IPS-18c (cell line): Measurements from ENCODE around the gene ARMH1.
"Not testable (repeated sequence)": the region's sequence is repeated elsewhere in the genome, so short reads cannot be mapped to it uniquely, and the experiment has no call there.

Source experiments
- H3K4me3 ChIP-seq: 2 replicates; pipeline ENCODE4 v1.7.0; 2013; ENCODE audit warnings: low read depth, mild to moderate bottlenecking, low read length, moderate library complexity; ENCODE audit not compliant: insufficient read depth
- H3K9me3 ChIP-seq: one replicate; pipeline ENCODE4 v1.6.1; 2013; ENCODE audit warnings: mild to moderate bottlenecking, low read length, moderate library complexity; ENCODE audit not compliant: control insufficient read depth, insufficient read depth

ARMH1 gene

DNA sequence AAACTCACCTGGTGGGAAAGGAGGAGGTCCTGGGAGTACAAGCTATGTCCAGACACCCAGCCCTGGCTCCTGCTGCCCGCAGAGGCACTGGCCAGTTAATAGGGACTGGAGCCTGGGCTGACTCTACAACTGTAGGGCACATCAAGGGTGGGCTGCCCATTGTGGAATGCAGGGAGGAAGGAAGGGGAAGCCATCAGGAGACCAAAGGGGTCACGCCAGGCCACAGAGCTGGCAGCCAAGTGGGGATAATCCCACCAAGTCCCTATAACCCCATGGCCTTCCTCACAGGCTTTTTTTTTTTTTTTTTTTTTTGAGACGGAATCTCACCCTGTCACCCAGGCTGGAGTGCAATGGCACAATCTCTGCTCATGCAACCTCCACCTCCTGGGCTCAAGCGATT lies 14.9 kb upstream of the ARMH1 start:
- H3K9me3 ChIP-seq: no peaks in the 10 kb centered on the region
- no peak overlapping the region for H3K4me3 ChIP-seq

DNA sequence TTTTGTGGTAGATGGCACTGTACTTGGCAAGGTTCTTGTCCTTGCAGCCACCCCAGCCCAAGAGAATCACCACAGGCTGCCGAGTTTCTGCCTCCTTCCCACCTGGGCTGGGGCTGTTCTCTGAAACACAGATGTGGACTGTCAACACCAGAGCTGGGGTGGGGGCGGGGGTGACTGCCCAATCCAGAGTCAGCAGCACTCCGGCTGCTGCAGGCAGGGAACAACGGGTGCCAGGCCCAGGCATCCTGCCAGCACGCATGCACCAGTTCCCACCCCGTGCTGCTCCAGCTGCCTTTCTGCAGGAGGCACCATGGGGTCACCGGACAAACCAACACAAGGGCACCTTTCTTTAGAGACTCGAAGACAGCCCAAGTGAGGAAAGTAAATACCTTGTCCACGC lies 14.3 kb upstream of the ARMH1 start:
- Histone ChIP-seq H3K9me3 (no peaks in the 10 kb centered on the region), H3K4me3 (no peak overlapping the region)

GRCh38 chr1:44661781-44662682 lies 12.5 kb upstream of the ARMH1 start:
- no peak overlapping the region for H3K4me3 ChIP-seq
- no peaks in the 10 kb centered on the region for H3K9me3 ChIP-seq

DNA sequence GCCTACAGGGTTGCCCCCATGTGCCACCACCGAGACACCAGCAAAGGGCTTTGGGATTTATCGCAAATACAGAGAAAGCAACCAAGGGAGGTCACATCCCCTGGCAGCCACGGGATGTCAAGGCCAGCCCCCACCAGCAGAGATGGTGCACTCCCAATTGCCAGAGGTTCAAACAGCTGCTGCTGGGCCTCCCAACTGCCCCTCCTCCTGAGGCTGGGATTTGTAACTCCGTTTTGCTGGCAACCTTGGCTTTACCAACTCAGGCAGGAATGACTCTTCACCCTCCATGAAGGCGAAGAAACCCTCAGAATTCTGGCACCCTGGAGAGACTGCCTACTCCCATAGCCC lies 11.9 kb upstream of the ARMH1 start:
- no peaks in the 10 kb centered on the region for H3K9me3 ChIP-seq
- H3K4me3 ChIP-seq: no peak overlapping the region

DNA sequence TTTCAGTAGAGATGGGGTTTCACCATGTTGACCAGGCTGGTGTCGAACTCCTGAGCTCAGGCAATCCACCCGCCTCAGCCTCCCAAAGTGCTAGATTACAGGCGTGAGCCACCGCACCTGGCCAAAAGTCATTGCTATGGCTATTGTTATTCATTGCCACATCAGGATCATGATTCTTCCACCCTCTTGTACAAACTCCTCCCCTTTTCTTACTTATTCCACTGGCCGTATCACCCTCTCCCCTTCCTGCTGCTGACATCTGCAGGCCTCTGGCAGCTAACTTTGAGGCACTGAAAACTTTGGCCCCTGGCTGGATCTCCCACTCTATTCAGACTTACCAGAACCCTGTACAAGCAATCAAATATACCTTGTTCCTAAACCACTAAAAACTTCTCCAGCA lies 11.1 kb upstream of the ARMH1 start:
- H3K4me3 ChIP-seq: no peak overlapping the region

DNA sequence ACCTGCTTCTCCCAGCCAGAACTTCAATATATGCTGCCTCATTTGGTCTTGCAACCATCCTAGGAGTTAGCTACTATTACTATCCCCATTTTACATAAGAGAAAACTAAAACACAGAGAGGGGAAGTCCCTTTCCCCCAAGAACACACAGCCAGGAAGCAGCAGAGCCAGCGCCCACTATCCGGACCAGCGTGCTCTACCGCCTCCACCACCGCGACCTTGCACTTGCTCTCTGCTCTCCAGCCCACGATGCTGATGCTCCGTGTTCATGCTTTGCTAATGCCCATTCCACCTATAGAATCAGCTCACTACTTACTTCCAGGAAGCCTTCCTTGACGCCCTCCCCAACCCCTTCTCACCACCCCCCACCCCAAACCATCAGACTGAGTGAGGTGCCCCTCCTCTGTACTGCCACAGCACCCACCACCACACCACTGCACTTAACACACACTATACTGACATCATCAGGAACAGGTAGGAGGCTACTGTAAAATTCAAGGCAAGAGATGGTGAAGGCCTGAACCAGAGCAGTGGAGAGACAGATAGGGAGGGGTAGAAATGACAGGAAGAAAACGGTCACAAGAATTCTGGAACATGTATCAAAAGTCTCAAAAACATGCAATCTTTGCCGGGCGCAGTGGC lies 9.7 kb upstream of the ARMH1 start:
- H3K4me3 ChIP-seq: no peak overlapping the region
- no peaks in the 10 kb centered on the region for H3K9me3 ChIP-seq

More for the DNA sequence above, 11.1 kb upstream of the ARMH1 start:
- H3K9me3 ChIP-seq: no peaks in the 10 kb centered on the region

GRCh38 chr1:44666719-44667118 lies 7.8 kb upstream of the ARMH1 start:
- H3K4me3 ChIP-seq, H3K9me3 ChIP-seq: not testable (repeated sequence)

DNA sequence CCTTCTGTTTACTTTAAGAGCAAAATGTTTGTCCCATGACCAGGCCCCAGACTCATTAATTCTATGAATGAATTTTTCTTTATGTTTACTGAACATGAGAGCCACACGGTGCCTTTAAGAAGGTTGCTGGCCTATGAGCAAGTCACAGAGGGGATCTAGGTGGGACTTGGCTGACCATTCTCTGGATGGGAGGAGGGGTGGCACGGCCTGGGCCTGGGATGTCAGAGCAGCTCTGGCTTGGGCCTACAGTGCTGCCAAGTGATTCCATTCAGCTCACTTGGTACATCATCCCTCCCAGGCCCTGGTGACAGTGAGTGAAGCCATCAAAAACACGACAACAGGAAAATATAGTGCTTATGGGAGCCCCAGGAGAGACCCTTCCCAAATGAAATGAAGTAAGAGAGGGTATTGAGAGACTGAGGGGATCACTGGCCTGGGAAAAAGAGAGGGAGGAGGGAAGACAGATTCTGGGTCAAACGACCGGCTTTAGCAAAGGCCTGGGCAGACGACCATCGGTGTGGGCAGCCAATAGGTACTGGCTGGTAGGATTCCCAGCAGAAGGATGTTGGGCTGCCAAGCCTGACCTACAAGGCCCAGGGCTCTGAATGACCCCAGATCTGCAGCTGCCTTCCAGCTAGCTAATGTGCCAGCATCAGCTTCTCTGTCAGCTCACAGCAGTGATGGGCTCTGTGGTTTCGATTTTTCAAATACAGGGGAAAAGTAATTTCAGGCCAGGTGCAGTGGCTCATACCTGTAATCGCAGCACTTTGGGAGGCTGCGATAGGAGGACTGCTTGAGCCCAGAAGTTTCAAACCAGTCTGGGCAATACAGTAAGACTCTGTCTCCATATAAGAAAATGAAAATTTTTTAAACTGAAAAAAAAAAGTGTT lies 3.5 kb upstream of the ARMH1 start:
- H3K4me3 ChIP-seq: no peak overlapping the region

DNA sequence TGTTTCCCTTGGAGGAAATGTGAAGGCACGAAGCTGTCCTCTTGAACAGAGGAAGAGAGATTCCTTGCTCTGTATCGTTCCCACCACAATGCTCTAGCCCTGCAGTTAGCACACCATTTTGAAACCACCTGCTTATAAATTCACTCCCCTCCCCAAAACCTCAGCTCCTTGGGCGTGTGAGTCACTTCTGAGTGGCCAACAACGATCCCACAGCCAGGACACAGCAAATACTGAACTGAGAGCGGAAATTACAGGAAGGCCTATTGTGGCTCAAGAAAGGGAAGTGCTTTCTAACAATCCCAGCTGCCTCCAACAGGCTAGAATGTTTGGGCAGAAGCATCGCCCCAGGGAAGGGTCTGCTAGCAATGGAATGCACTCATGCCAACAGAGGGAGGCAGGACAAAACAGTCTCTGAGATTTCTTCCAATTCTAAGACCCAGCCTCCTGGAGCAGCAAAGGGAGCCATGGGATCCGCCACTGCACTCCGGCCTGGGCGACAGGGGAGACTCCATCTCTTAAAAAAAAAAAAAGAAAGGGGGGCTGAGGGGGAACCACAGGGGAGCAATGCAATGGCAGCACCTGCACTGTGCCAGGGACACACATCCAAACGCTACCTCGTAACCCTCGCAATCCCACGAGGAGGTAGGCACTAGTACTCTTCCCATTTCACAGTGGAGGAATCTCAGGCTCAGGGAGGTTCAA lies 2.1 kb upstream of the ARMH1 start:
- Histone ChIP-seq H3K9me3 (no peaks in the 10 kb centered on the region), H3K4me3 (peak overlapping the region; percentile 17; the same call in 1 of the 2 replicates)

More for the DNA sequence above, 3.5 kb upstream of the ARMH1 start:
- H3K9me3 ChIP-seq: no peaks in the 10 kb centered on the region

DNA sequence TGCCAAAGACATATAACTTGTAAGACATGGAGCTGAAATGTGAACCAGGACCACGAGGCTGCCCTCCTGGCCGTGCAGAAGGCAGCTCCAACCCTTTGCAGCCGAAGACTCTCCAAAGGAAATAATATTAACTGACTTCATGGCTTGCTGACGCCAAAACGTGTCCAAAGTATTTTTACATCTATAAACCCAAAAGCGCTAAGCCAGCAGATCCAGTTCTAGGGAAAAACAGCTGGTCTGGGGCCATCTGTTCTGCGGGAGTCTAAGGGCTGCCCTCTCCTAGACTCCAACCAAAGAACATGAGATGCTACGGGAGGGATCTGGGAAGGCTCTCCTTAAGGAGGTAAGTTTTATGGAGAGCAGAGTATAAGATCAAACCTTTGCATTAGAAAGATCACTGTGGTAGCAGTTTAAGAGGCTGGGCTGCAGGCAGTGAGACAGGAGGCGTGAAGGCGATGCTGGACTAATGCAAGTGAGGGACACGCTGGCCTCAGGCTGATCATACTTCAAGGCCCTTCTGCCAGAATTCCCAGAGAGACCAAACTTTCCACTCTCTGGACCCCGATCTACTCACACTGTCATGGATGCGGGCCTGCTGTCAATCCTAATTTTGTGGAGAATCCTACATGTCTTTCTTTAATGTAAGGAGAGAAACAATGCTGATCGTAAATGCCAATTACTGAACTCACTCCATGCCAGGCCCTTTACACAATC lies 1.4 kb upstream of the ARMH1 start:
- peak overlapping the region; percentile 90 for H3K4me3 ChIP-seq
- H3K9me3 ChIP-seq: no peaks in the 10 kb centered on the region

GRCh38 chr1:44673675-44674112 lies 820 bp upstream of the ARMH1 start:
- H3K9me3 ChIP-seq: no peaks in the 10 kb centered on the region
- H3K4me3 ChIP-seq: peak overlapping the region; percentile 90

DNA sequence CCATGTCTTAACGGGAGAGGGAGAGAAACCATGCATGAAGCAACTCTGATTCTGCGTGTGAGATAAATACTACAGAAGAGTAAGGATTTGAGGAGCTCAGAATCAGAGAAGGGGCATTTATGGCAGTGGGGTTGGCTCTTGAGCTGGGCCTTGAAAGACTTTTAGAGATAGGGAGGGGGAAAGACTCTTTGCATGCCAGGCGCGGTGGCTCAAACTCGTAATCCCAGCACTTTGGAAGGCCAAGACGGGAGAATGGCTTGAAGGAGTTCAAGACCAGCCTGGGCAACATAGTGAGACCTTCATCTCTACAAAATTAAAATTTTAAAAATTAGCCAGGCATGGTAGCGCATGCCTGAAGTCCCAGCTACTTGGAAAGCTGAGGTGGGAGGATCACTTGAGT lies 672 bp downstream of the ARMH1 start:
- no peaks in the 10 kb centered on the region for H3K9me3 ChIP-seq
- peak overlapping the region; percentile 50; the same call in 1 of the 2 replicates for H3K4me3 ChIP-seq

GRCh38 chr1:44676484-44677200 lies 2.1 kb downstream of the ARMH1 start:
- Histone ChIP-seq H3K4me3 (no peak overlapping the region), H3K9me3 (no peaks in the 10 kb centered on the region)

- H3K4me3 ChIP-seq: no peak overlapping the region
- no peaks in the 10 kb centered on the region for H3K9me3 ChIP-seq
Measured at GRCh38 chr1:44677201-44677766, 2.8 kb downstream of the ARMH1 start.

GRCh38 chr1:44678120-44678519 lies 3.6 kb downstream of the ARMH1 start:
- no peak overlapping the region for H3K4me3 ChIP-seq

GRCh38 chr1:44678626-44679025 lies 4.1 kb downstream of the ARMH1 start:
- peaks cover 2% of the 10 kb centered on the region for H3K9me3 ChIP-seq
- H3K4me3 ChIP-seq: no peak overlapping the region

More at GRCh38 chr1:44678120-44678519, 3.6 kb downstream of the ARMH1 start:
- H3K9me3 ChIP-seq: no peaks in the 10 kb centered on the region
